Esophagus muscularis mucosa (tissue), 3 donors: ENCODE results near the gene PSAT1.

ENCODE experiments used
- EP300 ChIP-seq: sonication (generic); formaldehyde crosslinking; IDR thresholded peaks from one replicate; pipeline ENCODE4 v1.6.1; 2017; ENCODE audit warnings: antibody characterized with exemption
- TF ChIP-seq, protein P1 (sequence below), 3 experiments: fragments of 200-600 bp in 2 of 3; fragments of 450-650 bp in 1 of 3; sonication (generic) in 2 of 3; IDR thresholded peaks; one replicate each; pipeline ENCODE4 v1.5.1; 2017 to 2019; ENCODE audit warnings: antibody characterized with exemption in 3 of 3, mild to moderate bottlenecking in 2 of 3, moderate library complexity in 1 of 3

DNA sequence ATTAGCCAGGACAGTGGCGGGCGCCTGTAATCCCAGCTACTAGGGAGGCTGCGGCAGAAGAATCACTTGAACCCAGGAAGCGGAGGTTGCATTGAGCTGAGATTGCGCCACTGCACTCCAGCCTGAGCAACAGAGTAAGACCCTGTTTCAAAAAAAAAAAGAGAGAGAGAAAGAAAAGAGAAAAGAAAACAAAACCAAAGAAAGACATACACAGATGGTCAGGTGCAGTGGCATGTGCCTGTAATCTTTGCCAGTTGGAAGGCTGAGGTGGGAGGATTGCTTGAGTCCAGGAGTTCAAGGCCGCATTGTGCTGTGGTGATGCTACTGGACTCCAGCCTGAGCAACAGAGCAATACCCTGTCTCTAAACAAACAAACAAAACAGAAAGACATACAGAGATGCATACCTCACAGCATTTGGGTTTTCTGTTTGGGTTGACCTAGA is 10.0 kb upstream of the PSAT1 start:
- TF ChIP-seq, protein P1, sequence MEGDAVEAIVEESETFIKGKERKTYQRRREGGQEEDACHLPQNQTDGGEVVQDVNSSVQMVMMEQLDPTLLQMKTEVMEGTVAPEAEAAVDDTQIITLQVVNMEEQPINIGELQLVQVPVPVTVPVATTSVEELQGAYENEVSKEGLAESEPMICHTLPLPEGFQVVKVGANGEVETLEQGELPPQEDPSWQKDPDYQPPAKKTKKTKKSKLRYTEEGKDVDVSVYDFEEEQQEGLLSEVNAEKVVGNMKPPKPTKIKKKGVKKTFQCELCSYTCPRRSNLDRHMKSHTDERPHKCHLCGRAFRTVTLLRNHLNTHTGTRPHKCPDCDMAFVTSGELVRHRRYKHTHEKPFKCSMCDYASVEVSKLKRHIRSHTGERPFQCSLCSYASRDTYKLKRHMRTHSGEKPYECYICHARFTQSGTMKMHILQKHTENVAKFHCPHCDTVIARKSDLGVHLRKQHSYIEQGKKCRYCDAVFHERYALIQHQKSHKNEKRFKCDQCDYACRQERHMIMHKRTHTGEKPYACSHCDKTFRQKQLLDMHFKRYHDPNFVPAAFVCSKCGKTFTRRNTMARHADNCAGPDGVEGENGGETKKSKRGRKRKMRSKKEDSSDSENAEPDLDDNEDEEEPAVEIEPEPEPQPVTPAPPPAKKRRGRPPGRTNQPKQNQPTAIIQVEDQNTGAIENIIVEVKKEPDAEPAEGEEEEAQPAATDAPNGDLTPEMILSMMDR (IDR thresholded peaks at IDR 0.05): no peak
- no peak for TF ChIP-seq EP300
